Stimulated activated CD4-positive, alpha-beta T cell treated with anti-CD3 and anti-CD28 coated beads, Interleukin-15, amount 100 ng/mL, for 48 hours (primary cell): Measurements from ENCODE around the gene PXMP4.

Experiments
- DNase-seq, 2 donors: peaks; one replicate each; pipeline ENCODE4 v3.0.0-alpha.2; 2020; ENCODE audit warnings: low read depth in 2 of 2

PXMP4 gene

DNA sequence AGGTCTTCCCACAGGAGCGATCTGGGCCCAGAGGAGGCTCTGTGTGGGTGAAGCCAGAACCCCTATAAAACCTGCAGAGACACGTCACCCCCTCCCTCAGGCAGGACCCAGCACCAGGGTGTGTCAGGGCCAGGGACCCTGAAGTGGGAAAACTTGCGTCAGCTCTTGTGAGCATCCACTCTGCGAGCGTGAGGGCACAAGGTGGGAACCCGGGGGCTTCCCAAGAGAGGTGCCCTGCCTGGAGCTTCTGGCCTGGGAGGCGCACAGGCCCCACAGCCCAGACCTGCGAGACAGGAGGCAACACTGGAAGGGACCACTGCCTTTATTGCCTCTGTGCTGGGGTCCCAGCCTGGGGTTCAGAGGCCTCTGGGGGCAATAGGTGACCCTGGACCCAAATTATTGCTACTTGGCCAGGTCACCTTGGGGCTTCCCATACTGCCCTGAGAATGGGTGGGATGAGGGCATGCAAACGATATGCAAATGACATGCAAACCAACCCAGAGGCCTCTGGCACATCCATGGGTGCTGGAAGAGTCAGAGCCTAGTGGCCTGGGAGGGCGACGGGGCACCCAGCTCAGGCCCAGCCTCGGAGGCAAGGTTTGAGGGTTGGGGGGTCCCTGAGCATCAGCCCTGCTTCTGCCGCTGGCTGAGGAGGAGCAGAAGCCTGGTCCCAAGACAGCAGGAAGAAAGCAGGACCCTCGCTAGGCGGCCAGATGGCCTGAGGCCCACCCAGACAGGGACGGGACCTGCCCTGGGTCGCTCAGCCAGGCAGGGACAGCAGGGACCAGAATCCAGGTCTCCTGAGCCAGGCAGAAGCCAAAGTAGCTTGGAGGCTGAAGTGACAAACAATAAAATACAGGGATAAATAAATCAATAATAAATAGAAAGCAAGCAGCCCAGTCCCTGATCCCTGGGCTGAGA is 63.1 kb downstream of the PXMP4 start:
- no peak for DNase-seq

DNA sequence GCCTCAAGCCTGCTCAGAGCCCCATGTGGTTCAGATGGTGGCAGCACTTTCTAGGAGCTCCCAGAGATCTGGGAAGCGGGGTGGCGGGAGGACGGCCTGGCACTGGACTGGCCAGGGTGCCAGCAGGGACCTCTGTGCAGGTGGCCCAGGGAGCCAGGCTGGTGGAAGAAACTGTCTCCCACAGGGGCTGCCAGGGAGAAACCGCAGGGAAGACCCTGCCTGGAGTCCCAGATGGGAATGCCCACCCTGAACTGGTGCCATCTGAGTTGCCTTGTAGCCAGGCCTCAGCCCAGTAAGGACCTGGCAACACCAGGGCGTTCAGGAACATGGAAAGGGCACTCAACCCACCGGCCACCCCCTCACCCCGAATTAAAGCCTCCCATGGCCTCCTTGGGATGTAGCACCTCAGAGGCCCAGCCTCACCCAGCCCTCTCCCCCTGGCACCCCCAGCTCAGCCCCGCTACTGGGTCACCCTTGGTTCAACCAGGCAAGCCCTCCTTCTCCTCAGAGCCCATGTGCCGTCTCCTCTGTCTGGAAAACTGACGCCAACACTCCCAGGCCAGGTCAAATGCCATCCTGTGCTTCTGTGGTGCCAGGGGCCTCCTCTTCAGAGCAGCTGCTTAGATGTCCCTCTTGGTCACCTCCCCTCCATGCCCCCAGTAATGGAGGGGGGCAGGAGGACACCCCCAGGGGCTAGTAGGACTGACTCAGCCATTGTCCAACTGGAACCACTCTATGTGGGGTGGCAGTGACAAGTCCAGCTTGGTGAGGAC is 63.9 kb downstream of the PXMP4 start:
- DNase-seq: no peak

DNA sequence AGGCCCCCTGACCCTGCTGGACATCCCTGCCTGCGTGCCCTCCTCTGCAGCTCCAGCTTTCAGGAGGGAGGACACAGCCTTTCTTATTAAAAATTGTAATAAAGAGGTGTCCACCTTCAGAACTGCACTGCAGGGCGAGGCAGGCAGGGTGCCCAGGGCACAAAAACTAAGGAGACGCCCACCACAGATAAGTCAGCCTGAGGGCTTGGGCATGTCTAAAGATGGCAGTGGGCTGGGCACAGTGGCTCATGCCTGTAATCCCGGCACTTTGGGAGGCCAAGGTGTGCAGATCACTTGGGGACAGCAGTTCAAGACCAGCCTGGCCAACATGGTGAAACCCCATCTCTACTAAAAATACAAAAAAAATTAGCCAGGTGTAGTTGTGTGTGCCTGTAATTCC is 64.9 kb downstream of the PXMP4 start:
- no peak for DNase-seq

DNA sequence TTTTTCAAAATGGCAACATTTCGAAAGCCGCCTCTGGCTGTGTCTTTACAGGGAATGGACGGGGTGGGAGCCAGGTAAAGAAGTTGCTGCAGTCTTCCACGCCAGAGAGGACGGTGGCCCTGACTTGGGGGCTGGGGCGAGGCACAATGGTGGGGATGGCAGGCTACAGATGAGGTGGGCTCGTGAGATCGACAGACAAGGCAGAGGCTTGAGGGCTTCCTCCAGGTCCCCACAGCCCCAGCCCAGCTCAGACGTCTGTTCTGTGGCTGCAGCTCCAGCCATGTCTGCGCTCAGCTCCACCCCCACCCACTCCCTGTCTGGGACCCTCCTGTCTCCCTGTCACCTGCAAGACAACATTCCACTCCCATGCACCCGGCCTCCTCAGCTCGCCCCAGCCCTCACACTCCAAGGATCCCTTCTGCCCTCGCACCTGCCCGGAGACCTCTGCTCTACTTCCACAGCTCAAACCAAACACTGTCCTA is 65.4 kb downstream of the PXMP4 start:
- no peak for DNase-seq

DNA sequence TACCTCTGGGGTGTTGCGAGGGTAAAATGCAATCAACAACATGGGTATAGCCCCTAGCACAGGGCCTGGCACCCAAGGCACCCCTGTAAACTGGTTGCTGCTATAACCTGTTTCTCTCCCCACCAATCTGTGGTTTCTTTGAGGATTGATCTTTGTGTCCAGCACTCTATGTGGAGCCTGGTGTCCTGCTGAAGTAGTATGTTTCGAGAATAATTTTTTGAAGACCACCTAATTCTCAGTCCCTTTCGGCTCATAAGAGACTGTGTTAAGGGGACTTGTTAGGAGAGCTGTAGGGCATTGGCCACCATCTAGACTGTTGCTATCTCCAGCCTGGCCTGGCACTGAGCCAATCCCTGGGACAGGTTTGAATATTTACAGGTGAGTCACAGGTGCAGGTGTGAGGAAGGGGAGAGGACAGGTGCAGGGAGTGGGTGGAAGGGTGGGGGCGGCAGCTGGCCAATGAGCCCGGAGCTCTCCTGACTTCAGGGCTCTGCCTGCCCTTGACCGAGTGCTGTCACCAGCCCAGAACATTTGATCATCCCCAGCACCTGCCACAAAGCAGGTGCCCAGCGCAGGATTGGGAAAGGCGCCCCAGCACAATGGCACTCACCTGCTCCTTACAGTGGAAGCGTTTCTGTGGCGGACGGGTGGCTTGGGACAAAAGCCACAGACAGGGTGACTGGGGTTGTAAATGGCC is 66.1 kb downstream of the PXMP4 start:
- no peak for DNase-seq

DNA sequence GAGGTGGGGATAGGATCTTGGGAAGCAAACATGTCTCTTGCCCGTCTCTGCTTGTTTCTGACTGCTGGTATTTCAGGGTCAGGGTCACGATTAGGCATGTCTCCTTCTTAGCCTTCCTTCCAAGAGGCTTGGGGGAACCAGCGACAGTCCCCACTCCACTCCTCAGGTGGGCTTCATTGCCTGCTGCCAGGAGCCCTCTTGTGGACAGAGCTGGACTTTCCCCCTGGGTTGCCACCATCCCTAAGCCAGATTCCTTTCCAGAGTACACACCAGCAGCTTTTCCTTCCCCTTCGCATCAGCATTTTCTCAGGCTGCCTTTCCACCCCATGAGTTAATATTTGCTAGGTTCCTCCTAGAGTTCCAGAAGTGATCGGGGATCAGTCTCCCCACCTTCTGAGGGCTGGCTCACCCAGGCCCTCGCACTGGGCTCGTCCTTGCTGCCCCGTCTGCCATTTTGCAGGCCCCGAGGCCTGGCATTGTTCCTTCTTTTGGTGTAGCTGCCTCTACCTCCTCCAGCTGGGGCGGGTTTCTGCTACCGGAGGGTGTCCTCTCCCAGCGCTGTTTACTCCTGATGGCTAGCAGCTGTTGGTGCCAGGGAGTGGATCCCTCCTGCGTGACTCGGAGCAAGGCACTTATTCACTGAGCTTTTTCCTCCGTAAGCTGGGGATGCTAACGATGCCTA is 66.8 kb downstream of the PXMP4 start:
- no peak for DNase-seq
